Suppressor macrophage treated with lipopolysaccharide for 1 hour (primary cell): Measurements from ENCODE around the gene NDOR1.
"Not testable (repeated sequence)": the region's sequence is repeated elsewhere in the genome, so short reads cannot be mapped to it uniquely, and the experiment has no call there.

Experiments used
- DNase-seq, 3 donors: peaks; one replicate each; pipeline ENCODE4 v3.0.0-alpha.2; 2020 to 2022

NDOR1 gene

DNA sequence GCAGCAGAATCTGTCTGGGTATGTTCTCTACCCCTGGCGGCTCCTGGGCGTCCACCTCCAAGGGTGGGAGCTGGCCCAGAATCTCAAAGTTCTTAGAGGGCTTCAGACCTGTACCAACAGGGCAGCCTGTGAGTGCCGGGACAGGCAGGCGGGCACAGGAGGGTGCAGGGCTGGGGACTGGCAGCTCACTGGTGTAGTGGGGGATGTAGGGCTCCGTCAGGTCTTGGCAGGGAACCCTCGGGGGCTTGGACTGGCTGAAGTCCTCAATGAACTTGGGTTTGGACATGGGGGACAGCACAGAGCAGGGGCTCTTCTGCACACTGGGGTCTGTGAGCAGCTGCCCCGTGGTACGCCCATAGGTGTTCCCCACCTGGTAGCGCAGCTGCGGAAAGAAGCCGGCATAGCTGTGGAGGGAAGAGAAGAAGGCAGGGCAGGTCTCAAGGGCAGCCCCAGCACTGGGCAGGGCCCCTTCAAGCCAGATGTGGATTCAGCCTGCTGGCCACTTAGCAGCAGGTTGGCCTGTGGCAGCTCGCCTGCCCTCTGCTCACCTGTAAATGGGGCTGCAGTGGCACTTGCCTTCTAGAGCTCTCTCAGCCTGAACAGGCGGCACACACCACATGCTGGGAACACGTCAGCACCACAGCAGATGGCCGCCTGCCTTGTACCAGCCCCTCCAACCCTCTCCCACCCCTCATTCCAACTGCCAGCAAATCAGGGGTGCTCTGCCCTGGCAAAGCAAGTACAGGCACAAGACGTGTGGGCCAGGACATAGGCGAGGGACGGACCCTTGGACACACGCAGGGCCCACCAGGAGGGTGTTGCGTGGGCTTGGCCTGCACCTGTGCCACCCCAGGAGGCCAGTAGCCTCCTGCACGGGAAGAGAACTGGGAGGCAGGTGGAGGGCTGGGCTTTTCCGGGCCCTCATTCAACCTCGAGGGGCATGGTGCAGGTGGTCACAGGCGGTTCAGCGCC, 40.2 kb downstream of the NDOR1 start:
- DNase-seq: no peak

DNA sequence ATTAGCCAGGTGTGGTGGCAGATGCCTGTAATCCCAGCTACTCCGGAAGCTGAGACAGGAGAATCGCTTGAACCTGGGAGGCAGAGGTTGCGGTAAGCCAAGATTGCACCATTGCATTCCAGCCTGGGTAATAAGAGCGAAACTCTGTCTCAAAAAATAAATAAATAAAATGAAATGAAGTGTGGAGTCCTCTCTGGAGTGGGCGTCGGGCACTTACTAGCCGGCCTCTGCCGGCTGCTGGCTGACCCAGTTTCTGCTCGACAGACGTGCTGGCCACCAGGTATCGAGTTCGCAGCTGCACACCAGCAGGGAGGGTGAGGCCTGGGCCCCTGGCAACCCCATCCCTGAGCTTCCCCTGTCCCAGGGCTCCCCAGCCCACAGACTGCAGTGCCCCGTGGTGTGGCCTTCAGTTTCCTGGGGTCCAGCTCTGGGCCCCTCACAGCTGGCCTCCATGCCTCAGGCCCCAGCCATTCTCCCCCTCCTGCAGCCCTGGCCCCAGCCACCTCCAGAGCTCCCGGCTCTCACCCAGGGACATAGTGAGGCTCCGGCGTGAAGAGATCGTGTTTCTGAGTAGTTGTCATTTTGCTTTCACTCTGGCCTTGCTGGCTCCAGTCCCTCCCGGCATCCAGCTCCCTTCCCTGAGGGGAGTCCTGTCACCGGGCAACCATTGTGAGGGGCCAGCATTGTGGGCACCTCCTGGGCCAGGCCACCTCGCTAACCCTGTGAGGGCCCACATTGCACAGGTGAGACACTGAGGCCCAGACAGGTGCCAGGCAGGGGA, 41.8 kb downstream of the NDOR1 start:
- no peak for DNase-seq

DNA sequence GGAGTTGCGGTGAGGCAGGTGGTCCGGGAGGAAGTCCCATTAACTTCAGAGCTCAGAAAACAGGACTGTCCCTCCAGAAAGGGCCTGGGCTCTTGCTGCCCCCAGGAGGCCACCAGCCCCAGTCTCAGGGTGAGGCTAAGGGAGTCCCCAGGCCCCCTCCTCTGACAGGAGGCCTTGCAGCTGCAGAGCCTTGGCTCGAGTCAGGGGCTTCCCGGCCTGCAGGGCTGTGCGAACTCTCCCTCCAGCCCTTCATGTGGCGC, 42.3 kb downstream of the NDOR1 start:
- DNase-seq: no peak

DNA sequence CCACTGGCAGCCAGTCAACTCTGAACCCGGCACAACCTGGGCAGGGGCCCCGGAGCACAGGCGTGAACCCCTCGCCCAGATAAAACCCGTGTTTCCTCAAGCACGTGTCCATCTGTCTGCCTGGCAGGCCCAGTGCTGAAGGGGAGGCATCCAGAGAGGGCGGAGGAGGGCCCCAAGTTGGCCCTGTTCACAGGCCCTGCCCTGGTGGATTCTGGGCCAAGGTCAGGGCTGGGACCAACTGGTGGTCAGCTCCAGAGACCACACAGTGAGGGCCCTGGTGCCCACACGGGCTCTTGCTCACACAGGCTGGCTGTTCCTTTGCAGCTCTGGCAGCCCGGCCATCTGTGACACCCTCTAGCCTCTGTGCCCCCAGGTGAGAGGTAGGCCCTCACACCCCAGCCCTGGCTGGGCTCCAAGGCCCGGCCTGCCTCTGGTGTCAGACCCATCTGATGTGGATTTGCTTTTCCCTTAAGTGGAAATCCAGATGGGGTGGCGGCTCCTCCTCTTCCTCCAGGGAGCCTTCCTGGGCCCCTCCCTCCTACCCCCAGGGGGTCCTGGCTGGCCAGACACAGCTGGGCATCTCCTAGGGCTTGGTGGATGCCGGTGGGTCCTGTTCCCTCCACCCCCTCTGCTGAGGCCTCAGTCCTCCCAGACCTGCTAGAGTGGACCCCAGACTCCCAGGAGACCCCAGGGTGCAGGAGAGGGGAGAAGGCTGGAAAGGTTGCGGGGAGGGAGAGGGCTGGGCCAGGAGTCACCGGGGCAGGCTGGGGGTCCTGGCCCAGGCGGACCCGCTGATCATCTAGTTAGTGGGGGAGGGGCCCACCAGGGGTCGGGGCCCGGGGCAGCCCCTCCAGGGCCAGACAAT, 45.1 kb downstream of the NDOR1 start:
- no peak for DNase-seq

DNA sequence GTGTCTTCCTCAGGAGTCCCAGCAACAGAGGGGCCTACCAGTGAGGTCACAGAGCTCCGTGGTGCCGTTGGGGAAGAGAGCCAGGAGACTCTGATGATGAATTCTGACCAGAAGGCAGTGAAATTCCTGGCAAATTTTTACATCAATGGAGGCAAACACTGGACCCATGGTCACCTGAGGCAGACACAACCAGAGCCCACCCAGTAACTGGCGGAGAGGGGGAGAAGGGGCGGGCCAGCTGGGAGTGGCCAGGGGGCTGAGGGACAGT, 45.6 kb downstream of the NDOR1 start, which contains the start of gene STPG3:
STPG3 (plus strand) TSS at position 93 of the 268 bp plus-strand sequence; CDS start at position 94, 1 bp downstream.
- no peak for DNase-seq

DNA sequence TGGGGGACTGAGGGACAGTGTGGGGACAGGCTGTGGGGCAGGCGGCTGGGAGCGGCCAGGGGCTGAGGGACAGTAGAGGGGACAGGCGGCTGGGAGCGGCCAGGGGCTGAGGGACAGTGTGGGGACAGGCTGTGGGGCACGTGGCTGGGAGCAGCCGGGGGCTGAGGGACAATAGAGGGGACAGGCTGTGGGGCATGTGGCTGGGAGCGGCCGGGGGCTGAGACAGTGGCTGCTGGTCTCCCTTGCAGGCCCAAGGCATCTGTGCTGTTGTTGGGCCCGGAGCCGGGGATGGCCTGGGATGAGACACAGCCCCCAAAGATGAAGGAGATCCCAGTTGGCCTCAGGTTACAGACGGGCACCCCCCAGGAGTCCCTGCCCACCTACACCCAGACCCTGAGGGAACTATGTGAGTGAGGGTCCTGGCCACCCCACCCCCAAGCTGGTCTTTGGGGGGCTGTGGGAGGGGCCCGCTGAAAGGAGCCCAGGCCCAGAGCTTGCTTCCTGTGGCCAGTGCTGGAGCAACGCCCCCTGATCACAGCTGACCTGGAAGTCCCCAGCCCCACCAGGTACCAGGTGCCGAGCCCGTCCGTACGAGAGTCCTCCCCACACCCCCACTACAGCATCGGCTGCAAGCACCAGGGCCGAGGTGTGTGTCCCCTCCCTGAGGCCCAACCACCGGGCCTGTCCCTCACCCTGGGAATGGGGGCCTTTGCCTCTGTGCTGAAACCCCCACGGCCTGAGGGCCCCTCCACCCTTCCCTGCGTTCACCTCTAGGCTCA, 46.2 kb downstream of the NDOR1 start:
- no peak for DNase-seq

DNA sequence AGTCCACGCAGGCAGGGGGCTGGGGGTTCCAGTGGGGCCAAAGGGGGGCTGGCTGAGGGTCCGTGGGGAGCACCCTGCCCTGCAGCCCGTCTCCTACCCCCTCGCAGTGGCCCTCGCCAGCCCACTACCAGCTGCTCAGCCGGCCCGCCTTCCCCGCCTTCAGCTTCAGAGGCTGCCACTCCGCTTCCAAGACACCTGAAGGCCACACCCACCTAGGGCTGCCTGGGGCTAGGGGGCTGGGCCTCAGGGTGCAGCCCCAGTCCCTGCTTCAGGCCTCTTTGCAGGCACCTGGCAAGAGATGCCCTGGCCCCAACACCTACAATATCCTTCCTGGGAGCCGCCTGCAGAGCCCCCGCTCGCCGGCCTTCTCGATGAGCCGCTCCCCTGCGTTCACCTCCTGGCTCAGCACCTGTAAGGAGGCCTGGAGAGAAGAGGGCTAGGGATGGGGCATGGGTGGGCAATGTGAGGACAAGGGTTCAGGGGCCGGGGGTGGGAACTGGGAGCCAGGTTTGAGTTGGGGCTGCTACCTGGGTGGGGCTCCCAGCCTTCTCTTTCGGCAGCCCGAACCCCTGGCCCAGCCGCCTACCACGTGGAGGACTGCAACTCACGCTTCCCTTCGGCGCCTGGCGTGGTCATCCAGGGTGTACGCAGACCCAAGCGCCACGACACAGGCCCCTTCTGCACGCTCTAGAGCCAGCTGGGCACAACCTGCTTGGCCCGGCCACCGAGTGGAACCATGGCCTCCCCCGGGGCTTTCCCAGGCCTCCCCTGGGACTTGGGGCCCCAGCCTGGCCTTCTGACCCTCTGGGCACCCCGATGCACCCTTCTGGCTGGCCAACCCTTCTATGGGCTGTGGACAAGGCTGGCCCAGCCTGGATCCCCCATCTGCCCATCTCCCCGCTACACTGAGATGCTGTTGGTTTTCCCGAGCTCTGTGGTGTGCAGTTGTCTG, 47.3 kb downstream of the NDOR1 start:
- no peak for DNase-seq

DNA sequence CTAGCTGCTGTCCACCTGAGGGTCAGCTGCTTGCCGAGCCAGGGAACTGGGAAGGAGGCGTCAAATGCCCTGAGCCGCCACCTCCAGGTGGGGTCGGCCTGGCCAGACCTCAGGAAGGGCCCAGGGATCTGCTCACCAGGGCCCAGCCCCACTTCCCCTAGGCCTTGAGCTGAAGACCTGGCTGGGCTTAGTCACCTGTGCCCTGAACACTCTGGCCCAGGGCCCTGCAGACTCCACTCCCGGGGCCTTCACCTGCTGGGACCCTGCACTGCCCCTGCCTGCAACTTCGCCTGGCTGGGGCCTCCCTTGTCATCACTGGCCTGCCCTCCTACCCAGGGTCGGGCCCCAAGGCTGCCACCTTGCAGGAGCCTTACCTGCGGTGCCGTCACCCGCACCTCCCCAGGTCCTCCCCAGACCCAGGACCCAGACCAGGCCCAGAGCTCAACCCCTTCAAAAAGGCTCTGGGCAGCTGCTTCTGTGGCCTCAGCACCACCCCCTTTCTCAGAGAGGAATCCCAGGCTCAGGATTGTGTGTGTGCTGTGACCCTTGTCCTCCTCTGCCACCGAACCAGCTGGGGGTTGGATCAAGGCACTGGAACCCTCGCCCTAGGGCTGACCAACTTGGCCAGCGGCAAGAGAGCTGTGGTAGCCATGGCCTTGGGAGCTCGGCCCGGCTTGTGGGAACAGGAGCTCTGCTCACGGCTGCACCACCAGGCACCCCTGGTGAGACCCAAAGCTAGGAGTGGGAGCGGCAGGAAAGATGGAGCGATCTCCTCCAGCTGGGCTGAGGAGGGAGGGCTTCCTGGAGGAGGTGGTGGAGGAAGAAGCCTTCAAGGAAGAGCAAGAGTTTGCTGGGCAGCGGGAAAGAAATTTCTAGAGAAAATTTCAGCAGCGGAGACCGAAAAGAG, 48.5 kb downstream of the NDOR1 start:
- DNase-seq: no peak

DNA sequence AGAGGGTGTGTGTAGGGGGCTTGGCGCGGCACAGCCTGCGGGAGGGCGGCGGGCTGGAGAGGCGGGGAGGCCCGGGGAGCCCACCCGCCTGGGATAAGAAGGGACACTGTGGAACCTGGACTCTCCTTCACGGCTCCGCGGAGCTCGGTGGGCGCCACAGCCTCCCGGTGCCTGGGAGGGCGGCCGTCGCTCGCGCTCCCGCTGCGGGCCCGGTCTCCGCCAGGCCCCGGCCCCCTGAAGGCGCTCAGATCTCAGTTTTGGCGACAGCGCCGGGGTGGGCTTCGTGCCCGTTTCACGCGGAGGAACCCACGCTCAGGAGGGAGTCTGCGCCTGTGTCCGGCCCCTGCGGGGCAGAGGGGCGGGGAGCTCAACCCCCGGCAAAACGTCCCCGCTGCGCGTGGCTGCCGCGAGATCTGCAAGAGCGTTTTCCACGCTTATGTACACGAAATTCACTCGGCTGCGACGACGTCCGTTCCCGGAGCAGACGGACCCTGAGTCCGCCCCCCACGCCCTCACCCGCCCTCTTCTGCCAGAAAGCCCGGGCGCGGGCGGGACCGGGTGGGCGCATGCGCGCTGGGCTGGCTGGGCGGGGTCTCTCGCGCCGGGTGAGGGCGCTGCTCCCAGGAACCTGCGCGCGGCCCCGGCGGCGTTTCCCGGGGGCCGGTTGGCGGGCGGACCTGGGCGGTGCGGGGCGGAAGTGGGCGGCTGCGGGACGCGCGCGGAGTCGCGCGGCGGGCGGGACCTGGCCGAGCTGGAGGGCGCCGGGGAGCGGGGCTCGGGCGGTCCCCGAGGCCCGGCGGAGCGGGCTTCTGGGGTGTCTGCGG, 49.3 kb downstream of the NDOR1 start, which contains the start of gene NELFB:
NELFB (plus strand) TSS at position 704 of the 824 bp plus-strand sequence.
- peak; percentile 90 to 97 (median 96) for DNase-seq

DNA sequence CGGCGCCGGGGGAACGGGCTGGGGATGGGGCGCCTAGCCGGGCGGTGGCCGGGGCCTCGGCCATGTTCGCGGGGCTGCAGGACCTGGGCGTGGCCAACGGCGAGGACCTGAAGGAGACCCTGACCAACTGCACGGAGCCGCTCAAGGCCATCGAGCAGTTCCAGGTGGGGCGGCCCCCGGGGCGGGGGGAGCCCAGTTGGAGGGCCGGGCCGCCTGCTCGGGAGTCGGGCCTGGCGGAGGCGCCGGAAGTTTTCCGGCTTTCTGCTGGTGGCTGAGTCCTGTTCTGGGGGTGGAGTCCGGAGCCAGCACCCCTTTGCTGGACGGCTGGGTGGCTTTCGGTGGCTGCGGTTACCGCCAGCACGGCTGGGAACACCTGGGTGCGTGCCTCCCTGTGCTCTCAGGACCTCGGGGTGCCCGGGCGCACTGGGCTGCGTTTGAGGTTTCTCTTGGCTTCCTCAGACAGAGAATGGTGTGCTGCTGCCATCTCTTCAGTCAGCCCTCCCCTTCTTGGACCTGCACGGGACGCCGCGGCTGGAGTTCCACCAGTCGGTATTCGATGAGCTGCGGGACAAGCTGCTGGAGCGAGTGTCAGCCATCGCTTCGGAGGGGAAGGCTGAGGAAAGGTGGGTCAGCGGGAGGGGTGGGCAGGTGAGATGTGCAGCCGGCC, 50.1 kb downstream of the NDOR1 start:
- no peak for DNase-seq

DNA sequence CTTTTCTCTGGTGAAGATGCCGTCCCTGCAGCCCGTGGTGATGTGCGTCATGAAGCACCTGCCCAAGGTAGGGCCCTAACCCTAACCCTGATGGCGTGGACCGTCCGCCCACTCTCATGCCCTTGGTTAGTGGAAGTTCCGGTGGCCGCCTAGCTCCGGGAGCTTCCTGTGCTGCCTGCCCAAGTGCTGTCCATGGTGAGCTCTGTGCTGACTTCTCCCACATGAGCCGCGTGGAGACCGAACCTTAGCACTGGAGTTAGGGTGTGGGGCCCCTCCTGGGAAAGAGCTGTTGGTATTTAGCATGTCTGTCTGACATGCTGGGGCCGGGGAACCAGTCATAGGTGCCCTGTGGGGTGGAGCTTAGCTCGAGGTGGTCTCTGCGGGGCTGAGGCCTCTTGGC, 50.9 kb downstream of the NDOR1 start:
- DNase-seq: no peak

DNA sequence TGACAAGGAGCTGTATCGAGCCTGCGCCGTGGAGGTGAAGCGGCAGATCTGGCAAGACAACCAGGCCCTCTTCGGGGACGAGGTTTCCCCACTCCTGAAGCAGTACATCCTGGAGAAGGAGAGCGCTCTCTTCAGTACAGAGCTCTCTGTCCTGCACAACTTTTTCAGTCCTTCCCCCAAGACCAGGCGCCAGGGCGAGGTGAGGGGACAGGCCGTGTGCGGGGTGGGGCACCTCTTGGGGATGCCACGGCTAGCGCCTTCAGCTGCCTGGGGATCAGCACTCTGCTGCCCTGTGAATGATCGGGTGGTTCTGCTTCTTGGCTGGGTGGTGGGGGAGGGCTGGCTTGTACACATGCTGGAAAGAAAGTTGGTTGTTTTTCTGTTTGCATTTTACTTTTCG, 51.4 kb downstream of the NDOR1 start:
- no peak for DNase-seq

DNA sequence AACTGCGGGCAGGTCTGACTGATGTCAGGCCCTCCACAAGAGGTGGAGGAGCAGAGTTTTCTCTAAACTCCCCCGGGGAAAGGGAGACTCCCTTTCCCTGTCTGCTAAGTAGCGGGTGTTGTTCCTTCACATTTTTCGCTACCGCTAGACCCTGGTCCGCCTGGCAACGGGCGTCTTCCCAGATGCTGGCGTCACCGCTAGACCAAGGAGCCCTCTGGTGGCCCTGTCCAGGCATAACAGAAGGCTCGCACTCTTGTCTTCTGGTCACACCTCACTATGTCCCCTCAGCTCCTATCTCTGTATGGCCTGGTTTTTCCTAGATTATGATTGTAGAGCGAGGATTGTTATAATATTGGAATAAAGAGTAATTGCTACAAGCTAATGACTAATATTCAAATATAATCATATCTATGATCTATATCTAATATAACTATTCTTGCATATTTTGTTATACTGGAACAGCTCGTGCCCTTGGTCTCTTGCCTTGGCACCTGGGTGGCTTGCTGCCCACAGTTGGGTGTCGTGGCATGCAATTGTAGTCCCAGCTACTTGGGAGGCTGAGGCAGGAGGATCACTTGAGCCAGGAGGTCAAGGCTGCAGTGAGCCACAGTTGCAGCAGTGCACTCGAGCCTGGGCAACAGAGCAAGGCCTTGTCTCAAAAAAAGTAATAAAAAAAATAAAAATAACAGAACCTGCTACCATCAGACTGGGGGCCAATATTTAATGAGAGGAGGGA, 56.8 kb downstream of the NDOR1 start:
- DNase-seq: not testable (repeated sequence)

DNA sequence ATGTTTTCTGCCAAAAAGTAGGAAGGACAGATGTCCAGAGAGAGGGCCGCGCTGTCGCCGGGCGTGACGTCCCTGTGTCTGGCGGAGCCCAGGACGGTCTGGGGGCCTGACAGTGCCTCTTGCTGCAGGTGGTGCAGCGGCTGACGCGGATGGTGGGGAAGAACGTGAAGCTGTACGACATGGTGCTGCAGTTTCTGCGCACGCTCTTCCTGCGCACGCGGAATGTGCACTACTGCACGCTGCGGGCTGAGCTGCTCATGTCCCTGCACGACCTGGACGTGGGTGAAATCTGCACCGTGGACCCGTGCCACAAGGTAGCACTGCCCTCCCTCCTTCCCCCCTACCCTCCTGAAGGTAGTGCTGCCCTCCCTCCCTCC, 57.4 kb downstream of the NDOR1 start:
- DNase-seq: no peak

DNA sequence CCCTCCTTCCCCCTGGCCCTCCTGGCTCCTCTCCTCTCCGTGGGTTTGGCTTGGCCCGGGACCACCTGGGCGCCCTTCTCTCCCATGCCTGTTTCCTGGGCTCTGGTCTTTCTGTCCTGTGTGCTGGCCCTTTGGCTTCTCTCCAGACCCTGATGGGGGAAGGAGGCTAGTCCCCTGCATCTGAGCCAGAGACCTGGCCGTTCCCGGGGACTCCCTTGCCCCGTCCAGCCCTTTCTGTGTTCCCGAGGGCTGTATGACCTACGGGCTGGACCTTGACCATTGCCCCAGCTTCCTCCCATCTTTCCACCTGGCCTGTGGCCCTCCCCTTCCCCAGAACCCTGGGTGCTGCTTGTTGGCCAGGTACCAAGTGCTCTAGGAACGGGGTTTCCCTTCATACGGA, 58.0 kb downstream of the NDOR1 start:
- no peak for DNase-seq

DNA sequence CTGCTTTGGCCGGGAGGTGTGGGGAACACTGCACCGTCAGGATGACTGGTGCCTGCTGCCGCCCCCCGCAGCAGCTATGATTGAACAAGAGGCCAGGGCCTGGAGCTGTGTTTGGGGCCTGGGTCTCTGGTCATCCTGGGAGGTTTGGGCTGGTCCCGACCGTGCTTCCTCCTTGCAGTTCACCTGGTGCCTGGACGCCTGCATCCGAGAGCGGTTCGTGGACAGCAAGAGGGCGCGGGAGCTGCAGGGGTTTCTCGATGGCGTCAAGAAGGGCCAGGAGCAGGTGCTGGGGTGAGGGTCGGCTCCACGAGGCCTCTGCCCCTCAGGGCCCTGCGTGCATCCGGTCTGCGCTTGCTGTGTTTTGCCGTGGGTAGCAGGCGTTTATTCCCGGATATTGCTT, 58.6 kb downstream of the NDOR1 start:
- no peak for DNase-seq

DNA sequence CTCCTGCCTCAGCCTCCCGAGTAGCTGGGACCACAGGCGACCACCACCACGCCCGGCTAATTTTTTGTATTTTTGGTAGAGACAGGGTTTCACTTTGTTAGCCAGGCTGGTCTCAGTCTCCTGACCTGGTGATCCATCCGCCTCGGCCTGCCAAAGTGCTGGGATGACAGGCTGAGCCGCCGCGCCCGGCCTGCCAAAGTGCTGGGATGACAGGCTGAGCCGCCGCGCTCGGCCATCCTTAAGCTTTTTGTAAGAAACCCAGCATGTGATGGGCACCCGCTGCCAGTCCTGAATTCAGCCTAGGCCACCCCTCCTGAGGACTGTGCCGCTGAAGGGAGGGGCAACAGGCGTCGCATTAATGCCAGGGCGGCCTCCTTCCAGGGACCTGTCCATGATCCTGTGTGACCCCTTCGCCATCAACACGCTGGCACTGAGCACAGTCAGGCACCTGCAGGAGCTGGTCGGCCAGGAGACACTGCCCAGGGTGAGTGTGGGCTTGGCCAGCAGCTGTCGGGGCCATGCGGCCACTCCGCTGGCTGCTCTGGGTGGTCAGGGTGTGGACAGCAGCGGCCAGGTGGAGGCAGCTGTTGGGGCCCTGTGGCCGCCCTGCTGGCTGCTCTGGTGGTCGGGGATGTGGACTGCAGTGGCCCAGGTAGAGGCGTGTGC, 60.1 kb downstream of the NDOR1 start:
- DNase-seq: no peak

DNA sequence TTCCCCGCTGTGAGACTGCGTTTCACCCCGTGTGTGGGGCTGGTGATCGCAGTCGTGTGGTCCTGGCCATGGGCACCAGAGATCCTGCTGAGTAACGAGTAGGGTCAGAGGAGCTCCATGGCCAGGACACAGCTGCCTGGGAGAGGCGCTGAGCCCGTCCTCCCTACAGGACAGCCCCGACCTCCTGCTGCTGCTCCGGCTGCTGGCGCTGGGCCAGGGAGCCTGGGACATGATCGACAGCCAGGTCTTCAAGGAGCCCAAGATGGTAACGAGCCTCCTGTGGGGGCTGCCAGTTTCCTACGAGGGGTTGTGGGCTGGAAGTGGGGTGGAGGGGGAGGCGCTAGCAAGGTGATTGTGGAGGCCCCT, 60.6 kb downstream of the NDOR1 start:
- no peak for DNase-seq
